AG09319 (cell line): ENCODE data around the gene PDE10A.

Experiments
- DNase-seq: peaks from one replicate; pipeline ENCODE4 v3.0.0-alpha.2; 2010; ENCODE audit warnings: low read depth; ENCODE audit errors: extremely low read depth
- TF ChIP-seq, protein P1 (sequence below): IDR thresholded peaks from 2 replicates; pipeline ENCODE4 v1.5.1; 2011; ENCODE audit warnings: low read depth, mild to moderate bottlenecking, inconsistent platforms, low read length, moderate library complexity

PDE10A gene

DNA sequence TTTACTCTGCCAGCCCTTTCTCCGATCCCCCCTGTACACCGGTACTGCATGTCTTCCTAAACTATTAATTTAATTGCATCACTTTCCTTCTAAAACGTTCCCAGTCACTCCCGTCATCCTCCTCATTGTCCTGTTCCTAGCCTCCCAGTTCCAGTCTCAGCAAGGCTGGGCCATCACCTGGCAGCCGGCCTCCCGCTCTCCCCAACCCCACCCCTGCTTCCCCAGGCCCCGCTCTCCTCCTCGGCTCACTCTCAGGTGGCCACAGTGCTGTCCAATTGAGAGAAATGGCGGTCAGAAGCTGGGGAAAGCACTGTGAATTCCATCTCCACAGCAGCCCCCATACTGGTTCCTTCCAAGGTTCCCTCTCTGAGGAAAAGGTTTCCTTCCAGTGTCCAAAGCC lies 8.9 kb downstream of the PDE10A start:
- TF ChIP-seq, protein P1, sequence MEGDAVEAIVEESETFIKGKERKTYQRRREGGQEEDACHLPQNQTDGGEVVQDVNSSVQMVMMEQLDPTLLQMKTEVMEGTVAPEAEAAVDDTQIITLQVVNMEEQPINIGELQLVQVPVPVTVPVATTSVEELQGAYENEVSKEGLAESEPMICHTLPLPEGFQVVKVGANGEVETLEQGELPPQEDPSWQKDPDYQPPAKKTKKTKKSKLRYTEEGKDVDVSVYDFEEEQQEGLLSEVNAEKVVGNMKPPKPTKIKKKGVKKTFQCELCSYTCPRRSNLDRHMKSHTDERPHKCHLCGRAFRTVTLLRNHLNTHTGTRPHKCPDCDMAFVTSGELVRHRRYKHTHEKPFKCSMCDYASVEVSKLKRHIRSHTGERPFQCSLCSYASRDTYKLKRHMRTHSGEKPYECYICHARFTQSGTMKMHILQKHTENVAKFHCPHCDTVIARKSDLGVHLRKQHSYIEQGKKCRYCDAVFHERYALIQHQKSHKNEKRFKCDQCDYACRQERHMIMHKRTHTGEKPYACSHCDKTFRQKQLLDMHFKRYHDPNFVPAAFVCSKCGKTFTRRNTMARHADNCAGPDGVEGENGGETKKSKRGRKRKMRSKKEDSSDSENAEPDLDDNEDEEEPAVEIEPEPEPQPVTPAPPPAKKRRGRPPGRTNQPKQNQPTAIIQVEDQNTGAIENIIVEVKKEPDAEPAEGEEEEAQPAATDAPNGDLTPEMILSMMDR = no peak
- no peak for DNase-seq

DNA sequence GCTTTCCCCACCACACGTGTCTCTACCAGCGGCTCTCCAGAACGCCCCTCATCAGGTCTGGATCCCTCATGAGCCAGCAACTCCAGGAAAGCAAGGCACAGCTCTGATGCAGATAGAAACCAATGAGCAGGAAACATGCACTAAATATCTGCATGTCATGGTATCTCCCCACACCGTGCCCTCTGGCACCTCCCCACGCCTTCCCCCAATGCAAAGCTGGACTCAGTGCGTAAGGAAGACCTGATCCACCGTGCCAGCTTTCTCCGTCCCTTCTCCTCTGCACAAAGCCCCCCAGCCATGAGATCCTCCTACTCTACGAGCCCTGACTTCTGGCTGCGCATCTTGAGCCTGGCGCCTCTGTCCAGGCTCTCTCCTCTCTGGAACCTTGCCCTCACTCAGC lies 9.4 kb downstream of the PDE10A start:
- no peak for DNase-seq
- TF ChIP-seq, protein P1 = no peak

DNA sequence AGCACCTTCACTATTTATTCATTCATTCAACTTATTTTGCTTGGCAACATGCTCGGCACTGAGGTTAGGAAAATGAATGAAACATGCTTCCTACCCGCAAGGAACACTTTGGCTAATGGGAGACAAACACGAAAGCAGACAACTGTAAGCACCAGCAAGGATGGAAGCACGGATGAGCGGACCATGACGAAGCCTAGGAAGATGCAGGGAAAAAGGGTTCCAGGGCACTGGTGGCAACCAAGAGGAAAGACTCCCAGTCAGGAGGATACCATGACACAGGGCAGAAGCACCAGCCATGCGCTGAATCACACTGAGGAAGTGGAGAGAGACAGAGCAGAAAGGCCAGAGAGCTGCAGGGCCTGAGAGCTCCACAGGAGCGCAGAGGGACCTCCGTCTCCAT lies 9.8 kb downstream of the PDE10A start:
- TF ChIP-seq, protein P1 = no peak
- DNase-seq = no peak

DNA sequence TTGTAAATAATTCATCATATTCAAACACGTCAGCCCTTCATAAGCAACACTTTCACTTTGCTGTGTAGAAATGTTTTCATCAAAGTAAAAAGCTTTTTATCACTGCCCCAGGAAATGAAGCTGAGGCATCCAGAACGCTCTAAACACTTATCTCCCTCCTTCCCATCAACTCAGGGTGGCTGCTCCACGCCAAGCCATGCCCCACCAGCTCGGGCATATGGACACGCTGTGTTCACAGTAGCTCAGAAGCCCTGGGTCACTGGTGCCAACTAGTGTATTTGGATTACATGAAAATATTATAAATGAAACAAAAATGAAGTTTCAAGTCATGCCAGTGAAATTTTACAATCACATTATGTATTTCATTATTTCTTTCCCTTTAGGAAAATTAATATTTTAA lies 10.3 kb downstream of the PDE10A start:
- no peak for DNase-seq
- TF ChIP-seq, protein P1 = no peak

- TF ChIP-seq, protein P1 = no peak
- no peak for DNase-seq
Observed at GRCh38 chr6:165649166-165650137, 13.6 kb downstream of the PDE10A start.

DNA sequence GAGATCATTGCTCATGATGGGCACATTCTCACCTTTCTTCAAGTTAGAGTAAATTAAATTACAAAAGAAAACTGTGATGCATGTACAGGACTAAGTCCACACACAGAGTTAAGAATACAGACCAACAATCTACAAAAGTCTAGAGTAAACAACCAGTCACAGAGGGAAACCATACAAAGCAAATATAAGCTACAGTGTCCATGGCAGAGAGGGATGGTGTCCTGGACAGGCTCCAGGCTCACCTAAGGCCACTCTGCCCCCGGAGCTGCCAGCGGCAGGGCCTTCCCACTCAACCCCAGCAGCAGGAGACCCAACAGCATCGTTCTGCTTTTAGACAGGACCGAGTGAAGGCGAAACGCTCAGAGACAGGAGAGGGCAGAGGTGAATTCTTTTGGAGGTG lies 16.0 kb downstream of the PDE10A start:
- DNase-seq = no peak
- TF ChIP-seq, protein P1 = no peak

- no peak for DNase-seq
- TF ChIP-seq, protein P1 = no peak
Observed at GRCh38 chr6:165645919-165646318, 17.1 kb downstream of the PDE10A start.
